Muscle of leg (tissue), 11 donors: ENCODE data around the gene OR51G1. TPM values are rescaled to one million over a fixed set of nuclear protein-coding genes. Genes with fewer than 3 reads are reported as not detected.

Experiments used
- DNase-seq: peaks from one replicate; pipeline ENCODE4 v3.0.0; 2013
- H3K27ac ChIP-seq: one replicate; pipeline ENCODE4 v1.5.1; 2013; ENCODE audit warnings: mild to moderate bottlenecking, low read length, control low read depth
- H3K27me3 ChIP-seq: one replicate; pipeline ENCODE4 v1.6.1; 2013; ENCODE audit warnings: low read length; ENCODE audit not compliant: control insufficient read depth, insufficient read depth
- H3K36me3 ChIP-seq: one replicate; pipeline ENCODE4 v1.6.1; 2013; ENCODE audit warnings: low read length; ENCODE audit not compliant: control insufficient read depth, insufficient read depth
- H3K4me1 ChIP-seq: one replicate; pipeline ENCODE4 v1.6.1; 2013; ENCODE audit warnings: low read length; ENCODE audit not compliant: control insufficient read depth, insufficient read depth
- H3K4me3 ChIP-seq: one replicate; pipeline ENCODE4 v1.5.1; 2013; ENCODE audit warnings: low read length, control low read depth
- H3K9me3 ChIP-seq: replicated peaks from 2 replicates; pipeline ENCODE4 v1.6.1; 2013; ENCODE audit warnings: low read depth, low read length; ENCODE audit not compliant: control insufficient read depth
- WGBS: methylation state at CpG from one replicate; pipeline ENCODE4 v1.1.5; 2013; ENCODE audit warnings: missing lambda C conversion rate; ENCODE audit not compliant: insufficient coverage; 5-methylcytosine and 5-hydroxymethylcytosine counted together
- polyA plus RNA-seq, 8 donors: library from polyadenylated mRNA; unstranded; fragments of 120-200 nt; gene quantifications; one replicate each; pipeline versions ENCODE4 v1.2.1 to v1.2.3, GENCODE V29; 2013; ENCODE audit warnings: inconsistent platforms in 1 of 8, low replicate concordance in 1 of 8; ENCODE audit not compliant: insufficient read length in 8 of 8, insufficient read depth in 1 of 8
- total RNA-seq: library from RNA; stranded (reverse); fragments of 120-200 nt; gene quantifications from one replicate; pipeline ENCODE4 v1.2.4, GENCODE V29; 2013

Gene OR51G1
- total and polyA plus RNA-seq, 9 donors, result not detected

GRCh38 chr11:4881860-4882500, 42.2 kb downstream of the OR51G1 start, which contains the start of gene OR51T1:
OR51T1 (plus strand) TSS chr11:4881900; CDS start chr11:4881900, 0 bp downstream.
- Histone ChIP-seq H3K4me1 (peaks cover 9% of the 10 kb centered on the region), H3K36me3 (no peaks in the 10 kb centered on the region), H3K27me3 (no peaks in the 10 kb centered on the region), H3K9me3 (no peaks in the 10 kb centered on the region), H3K27ac (no peak within 1 kb of the TSS), H3K4me3 (no peak within 1 kb of the TSS)
- peak; percentile 33 for DNase-seq
- 62% methylated on average over 8 of the region's 8 CpGs for WGBS

- Histone ChIP-seq H3K9me3 (no peaks in the 10 kb centered on the region), H3K4me1 (peaks cover 9% of the 10 kb centered on the region), H3K36me3 (no peaks in the 10 kb centered on the region), H3K4me3 (no peak overlapping the region), H3K27me3 (no peaks in the 10 kb centered on the region), H3K27ac (no peak overlapping the region)
- no peak for DNase-seq
- WGBS, result 100% methylated on average over 1 of the region's 4 CpGs
Observed at GRCh38 chr11:4881188-4881587, 43.0 kb downstream of the OR51G1 start.

Other genes with a start within 250 kb of the OR51G1 start
- gene OR51E2, start 226.5 kb downstream of the OR51G1 start, total RNA-seq, result 0.53 TPM
- 1 to 10 TPM in 5 of 8 donors, under 1 TPM in 3; 0.51 to 1.8 (median 1.1) TPM for gene OR51E2, start 226.5 kb downstream of the OR51G1 start, polyA plus RNA-seq
- not detected for gene MMP26, start 219.6 kb downstream of the OR51G1 start, total RNA-seq
- not detected for gene MMP26, start 219.6 kb downstream of the OR51G1 start, polyA plus RNA-seq
- not detected for gene OR51F1, start 154.4 kb downstream of the OR51G1 start, total RNA-seq
- not detected for gene OR51F1, start 154.4 kb downstream of the OR51G1 start, polyA plus RNA-seq
- not detected for gene OR52R1, start 120.0 kb downstream of the OR51G1 start, total RNA-seq
- gene OR52R1, start 120.0 kb downstream of the OR51G1 start, polyA plus RNA-seq, result not detected
- not detected for gene OR51F2, start 103.0 kb downstream of the OR51G1 start, total RNA-seq
- under 1 TPM in 1 of 8 donors, not detected in 7; 0.10 TPM for gene OR51F2, start 103.0 kb downstream of the OR51G1 start, polyA plus RNA-seq
- not detected for gene OR51S1, start 75.1 kb downstream of the OR51G1 start, total RNA-seq
- gene OR51S1, start 75.1 kb downstream of the OR51G1 start, polyA plus RNA-seq, result not detected
- not detected for gene OR51T1, start 42.4 kb downstream of the OR51G1 start, total RNA-seq
- gene OR51T1, start 42.4 kb downstream of the OR51G1 start, polyA plus RNA-seq, result not detected
- gene OR51A7, start 20.6 kb downstream of the OR51G1 start, total RNA-seq, result not detected
- not detected for gene OR51A7, start 20.6 kb downstream of the OR51G1 start, polyA plus RNA-seq
- not detected for gene OR51G2, start 5.0 kb downstream of the OR51G1 start, total RNA-seq
- not detected for gene OR51G2, start 5.0 kb downstream of the OR51G1 start, polyA plus RNA-seq
- gene OR51A4, start 23.3 kb upstream of the OR51G1 start, total RNA-seq, result 0.04 TPM
- not detected for gene OR51A4, start 23.3 kb upstream of the OR51G1 start, polyA plus RNA-seq
- gene OR51A2, start 31.4 kb upstream of the OR51G1 start, total RNA-seq, result not detected
- gene OR51A2, start 31.4 kb upstream of the OR51G1 start, polyA plus RNA-seq, result not detected
- gene OR51L1, start 70.5 kb upstream of the OR51G1 start, total RNA-seq, result not detected
- under 1 TPM in 2 of 8 donors, not detected in 6; 0.01 to 0.12 TPM for gene OR51L1, start 70.5 kb upstream of the OR51G1 start, polyA plus RNA-seq
- not detected for gene OR52J3, start 122.2 kb upstream of the OR51G1 start, total RNA-seq
- gene OR52J3, start 122.2 kb upstream of the OR51G1 start, polyA plus RNA-seq, result not detected
- gene OR52E2, start 135.3 kb upstream of the OR51G1 start, total RNA-seq, result not detected
- gene OR52E2, start 135.3 kb upstream of the OR51G1 start, polyA plus RNA-seq, result not detected
- not detected for gene OR52E1, start 145.2 kb upstream of the OR51G1 start, total RNA-seq
- not detected for gene OR52E1, start 145.2 kb upstream of the OR51G1 start, polyA plus RNA-seq
- not detected for gene OR52A5, start 214.0 kb upstream of the OR51G1 start, total RNA-seq
- not detected for gene OR52A5, start 214.0 kb upstream of the OR51G1 start, polyA plus RNA-seq
- gene OR52A1, start 230.4 kb upstream of the OR51G1 start, total RNA-seq, result not detected
- under 1 TPM in 6 of 8 donors, not detected in 2; 0.01 to 0.03 (median 0.01) TPM for gene OR52A1, start 230.4 kb upstream of the OR51G1 start, polyA plus RNA-seq